HG03196 (cell line): ENCODE results near the gene SPRY4.
"Not testable (repeated sequence)": the region's sequence is repeated elsewhere in the genome, so short reads cannot be mapped to it uniquely, and the experiment has no call there.

Source experiments
- ATAC-seq: cut with Tn5 transposase; IDR thresholded peaks from one replicate; pipeline ENCODE4 v1.9.1; 2021; ENCODE audit not compliant: unreplicated experiment

Gene SPRY4

GRCh38 chr5:142295960-142296860 lies 28.6 kb downstream of the SPRY4 start:
- ATAC-seq: no peak

GRCh38 chr5:142295084-142295758 lies 29.6 kb downstream of the SPRY4 start:
- no peak for ATAC-seq

- no peak for ATAC-seq
These were observed 31.3 kb downstream of the SPRY4 start for GRCh38 chr5:142293486-142293885.

GRCh38 chr5:142292808-142293207 lies 32.0 kb downstream of the SPRY4 start:
- ATAC-seq: no peak

- ATAC-seq: no peak
These were observed 32.6 kb downstream of the SPRY4 start for GRCh38 chr5:142292249-142292648.

- ATAC-seq: no peak
These were observed 34.1 kb downstream of the SPRY4 start for GRCh38 chr5:142290577-142291299.

- ATAC-seq: no peak
These were observed 34.9 kb downstream of the SPRY4 start for GRCh38 chr5:142289708-142290576.

- ATAC-seq: peak; percentile 63
These were observed 36.9 kb downstream of the SPRY4 start for GRCh38 chr5:142287973-142288313.

GRCh38 chr5:142287096-142287972 lies 37.5 kb downstream of the SPRY4 start:
- peak; percentile 78 for ATAC-seq

GRCh38 chr5:142286111-142286510 lies 38.7 kb downstream of the SPRY4 start:
- no peak for ATAC-seq

GRCh38 chr5:142283304-142283703 lies 41.5 kb downstream of the SPRY4 start:
- ATAC-seq: no peak

GRCh38 chr5:142281966-142282365 lies 42.9 kb downstream of the SPRY4 start:
- ATAC-seq: no peak

GRCh38 chr5:142281008-142281367 lies 43.8 kb downstream of the SPRY4 start:
- no peak for ATAC-seq

- no peak for ATAC-seq
These were observed 44.5 kb downstream of the SPRY4 start for GRCh38 chr5:142280066-142281007.

- no peak for ATAC-seq
These were observed 46.2 kb downstream of the SPRY4 start for GRCh38 chr5:142278627-142279026.

GRCh38 chr5:142277796-142278195 lies 47.0 kb downstream of the SPRY4 start:
- ATAC-seq: no peak

- ATAC-seq: no peak
These were observed 48.3 kb downstream of the SPRY4 start for GRCh38 chr5:142276517-142276916.

- ATAC-seq: no peak
These were observed 49.3 kb downstream of the SPRY4 start for GRCh38 chr5:142275496-142275895.

GRCh38 chr5:142272596-142272995 lies 52.2 kb downstream of the SPRY4 start:
- not testable (repeated sequence) for ATAC-seq
